Chondrocyte (in vitro differentiated cells): Measurements from ENCODE around the gene GINS2. TPM values are rescaled to one million over a fixed set of nuclear protein-coding genes. Genes with fewer than 3 reads are reported as not detected.

Source experiments
- DNase-seq: peaks from one replicate; pipeline ENCODE4 v3.0.0; 2021; ENCODE audit warnings: mixed read lengths, low spot score
- H3K27ac Mint-ChIP-seq: one replicate; pipeline ENCODE4 v1.8.0; 2021; ENCODE audit warnings: mild to moderate bottlenecking, moderate library complexity, mixed read lengths; ENCODE audit not compliant: unreplicated experiment
- H3K27me3 Mint-ChIP-seq: 2 replicates; pipeline ENCODE4 v1.8.0; 2021; ENCODE audit warnings: low read depth, mixed read lengths
- H3K36me3 Mint-ChIP-seq: 2 replicates; pipeline ENCODE4 v1.8.0; 2021; ENCODE audit warnings: low read depth, mixed read lengths
- H3K4me1 Mint-ChIP-seq: 2 replicates; pipeline ENCODE4 v1.8.0; 2021; ENCODE audit warnings: low read depth, mild to moderate bottlenecking, mixed read lengths
- H3K4me3 Mint-ChIP-seq: one replicate; pipeline ENCODE4 v1.8.0; 2021; ENCODE audit warnings: mild to moderate bottlenecking, moderate library complexity, mixed read lengths; ENCODE audit not compliant: unreplicated experiment
- H3K9me3 Mint-ChIP-seq: 2 replicates; pipeline ENCODE4 v1.8.0; 2021; ENCODE audit warnings: low read depth, mixed read lengths
- CTCF ChIP-seq: fragments of 200-600 bp; sonication (generic); IDR thresholded peaks from 2 replicates; pipeline ENCODE4 v1.5.0; 2021; ENCODE audit warnings: antibody characterized with exemption, mild to moderate bottlenecking, moderate library complexity
- total RNA-seq: library from RNA; stranded (reverse); gene quantifications from 3 replicates; pipeline ENCODE4 v1.2.1, GENCODE V29; 2021

Gene GINS2
- total RNA-seq, 1 donor from 2014 or later = 3.8 TPM

DNA sequence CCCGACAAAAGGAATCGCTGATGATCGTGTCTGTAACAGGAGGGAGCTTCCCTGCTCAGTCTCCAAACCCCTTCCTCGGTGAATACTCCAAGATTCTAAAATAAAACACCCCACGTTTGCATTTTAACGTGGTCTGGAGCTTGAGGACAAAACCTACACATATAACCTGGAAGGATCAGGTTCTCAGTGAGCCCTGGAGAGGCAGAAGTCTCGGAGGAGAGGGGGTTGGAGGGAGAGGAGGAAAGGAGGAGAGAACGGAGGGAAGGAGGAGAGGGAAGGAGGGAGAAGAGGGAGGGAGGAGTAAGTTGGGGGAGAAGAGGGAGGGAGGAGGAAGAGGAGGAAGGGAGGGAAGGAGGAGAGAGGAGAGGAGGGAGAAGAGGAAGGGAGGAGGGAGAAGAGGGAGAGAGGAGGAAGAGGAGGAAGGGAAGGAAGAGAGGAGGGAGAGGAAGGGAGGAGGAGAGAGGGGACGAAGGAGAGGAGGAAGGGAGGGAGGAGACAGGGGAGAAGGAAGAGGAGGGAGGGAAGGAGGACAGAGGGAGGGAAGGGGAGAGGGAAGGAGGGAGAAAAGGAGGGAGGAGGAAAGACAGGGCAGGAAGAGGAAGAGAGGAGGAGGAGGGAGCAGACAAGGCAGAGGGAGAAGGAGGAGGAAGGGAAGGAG is 27.4 kb upstream of the GINS2 start:
- H3K4me3 Mint-ChIP-seq = no peak overlapping the region
- peaks cover 7% of the 10 kb centered on the region for H3K9me3 Mint-ChIP-seq
- TF ChIP-seq CTCF = no peak
- peaks cover 6% of the 10 kb centered on the region for H3K36me3 Mint-ChIP-seq
- H3K4me1 Mint-ChIP-seq = peaks cover 8% of the 10 kb centered on the region
- peaks cover 21% of the 10 kb centered on the region for H3K27me3 Mint-ChIP-seq
- DNase-seq = no peak
- no peak overlapping the region for H3K27ac Mint-ChIP-seq

GRCh38 chr16:85715169-85716021 is 26.6 kb upstream of the GINS2 start:
- Mint-ChIP-seq H3K4me3 (no peak overlapping the region), H3K27me3 (peaks cover 25% of the 10 kb centered on the region), H3K9me3 (peaks cover 7% of the 10 kb centered on the region), H3K36me3 (peaks cover 6% of the 10 kb centered on the region), H3K4me1 (peaks cover 8% of the 10 kb centered on the region), H3K27ac (no peak overlapping the region)
- DNase-seq = no peak
- no peak for TF ChIP-seq CTCF

- Mint-ChIP-seq H3K9me3 (peaks cover 7% of the 10 kb centered on the region), H3K4me3 (no peak overlapping the region), H3K36me3 (peaks cover 6% of the 10 kb centered on the region), H3K4me1 (peaks cover 8% of the 10 kb centered on the region), H3K27me3 (peaks cover 25% of the 10 kb centered on the region), H3K27ac (no peak overlapping the region)
- TF ChIP-seq CTCF = no peak
- DNase-seq = no peak
These were observed 24.0 kb upstream of the GINS2 start for GRCh38 chr16:85712801-85713200.

- no peak overlapping the region for H3K27ac Mint-ChIP-seq
- H3K27me3 Mint-ChIP-seq = peaks cover 24% of the 10 kb centered on the region
- peaks cover 7% of the 10 kb centered on the region for H3K9me3 Mint-ChIP-seq
- H3K4me1 Mint-ChIP-seq = peaks cover 8% of the 10 kb centered on the region
- H3K36me3 Mint-ChIP-seq = peaks cover 6% of the 10 kb centered on the region
- H3K4me3 Mint-ChIP-seq = no peak overlapping the region
- no peak for TF ChIP-seq CTCF
- no peak for DNase-seq
These were observed 23.3 kb upstream of the GINS2 start for GRCh38 chr16:85711982-85712587.

DNA sequence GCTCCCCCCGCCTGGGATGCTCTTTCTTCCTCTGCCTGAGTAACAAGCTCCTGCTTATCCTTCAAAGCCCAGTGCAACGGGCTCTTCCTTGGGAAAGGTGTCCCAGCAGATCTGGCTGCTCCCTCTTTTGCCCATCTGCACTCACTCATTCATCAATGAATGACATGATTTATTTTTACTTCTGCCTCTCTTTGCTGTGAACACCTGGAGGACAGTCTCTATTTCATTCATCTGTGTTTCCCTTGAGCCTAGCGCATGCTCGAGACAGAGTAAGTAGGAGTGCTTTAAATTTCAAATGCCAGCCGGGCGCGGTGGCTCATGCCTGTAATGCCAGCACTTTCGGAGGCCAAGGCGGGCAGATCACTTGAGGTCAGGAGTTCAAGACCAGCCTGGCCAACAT is 22.0 kb upstream of the GINS2 start:
- peaks cover 7% of the 10 kb centered on the region for H3K9me3 Mint-ChIP-seq
- H3K4me3 Mint-ChIP-seq = no peak overlapping the region
- no peak for DNase-seq
- TF ChIP-seq CTCF = no peak
- H3K4me1 Mint-ChIP-seq = peaks cover 5% of the 10 kb centered on the region
- H3K36me3 Mint-ChIP-seq = peaks cover 6% of the 10 kb centered on the region
- H3K27me3 Mint-ChIP-seq = peaks cover 20% of the 10 kb centered on the region
- no peak overlapping the region for H3K27ac Mint-ChIP-seq
